ENCODE results near the gene MSH2. TPM values are rescaled to one million over a fixed set of nuclear protein-coding genes. Genes with fewer than 3 reads are reported as not detected.
A peak's percentile ranks its signal among the peaks of the same experiment; 100 is the strongest.
"Not testable (repeated sequence)": the region's sequence is repeated elsewhere in the genome, so short reads cannot be mapped to it uniquely, and the experiment has no call there.

MSH2 gene
- total RNA-seq, result 10 to 100 TPM; 57.0 to 59.1 TPM

- intact Hi-C loops (cut with micrococcal nuclease), result loop anchor here (1.0 to 2.0 kb wide), 2 partner anchors 118 to 380 kb away; partner anchors contain the start of gene MSH6
- DNase-seq, result peak; percentile 96
- H3K27me3 Mint-ChIP-seq, result no peaks in the 10 kb centered on the region
- POLR2A ChIA-PET, result interaction anchor here (0.6 to 1.2 kb wide), 4 partner anchors 14 to 380 kb away, joined by 3 to 9 read pairs (median 3); partner anchors contain the start of gene MSH6
- CTCF ChIA-PET, result interaction anchor here (0.8 to 1.6 kb wide), 6 partner anchors 15 to 364 kb away, joined by 3 to 5 read pairs (median 3); no protein-coding TSS in a partner anchor
- H3K27ac Mint-ChIP-seq, result peak within 1 kb of the TSS; percentile 95
- no peaks in the 10 kb centered on the region for H3K9me3 Mint-ChIP-seq
- peak within 1 kb of the TSS; percentile 96 for H3K4me3 Mint-ChIP-seq
- H3K36me3 Mint-ChIP-seq, result peaks cover 25% of the 10 kb centered on the region
- H3K4me1 Mint-ChIP-seq (ENCODE audit: low read depth), result peaks cover 24% of the 10 kb centered on the region
These were observed at the start of gene MSH2 for GRCh38 chr2:47402805-47403608. Gene MSH2, plus strand, starts transcription at chr2:47403156. Its CDS starts 36 bp downstream, at chr2:47403192.

GRCh38 chr2:47354013-47354847 is 48.7 kb upstream of the MSH2 start:
- Mint-ChIP-seq H3K27ac (no peak overlapping the region), H3K27me3 (no peaks in the 10 kb centered on the region), H3K4me3 (no peak overlapping the region), H3K36me3 (no peaks in the 10 kb centered on the region), H3K9me3 (no peaks in the 10 kb centered on the region), H3K4me1 (ENCODE audit: low read depth) (no peaks in the 10 kb centered on the region)
- DNase-seq, result no peak
- intact Hi-C loops (cut with micrococcal nuclease), result no loop called here
- ChIA-PET POLR2A (interaction anchor here (0.6 kb wide), 1 partner anchor 375 kb away, joined by 4 read pairs; no protein-coding TSS in a partner anchor), CTCF (interaction anchor here (0.7 to 1.0 kb wide), 2 partner anchors 19 to 33 kb away, joined by 3 read pairs; no protein-coding TSS in a partner anchor)

GRCh38 chr2:47354848-47355204 is 48.1 kb upstream of the MSH2 start:
- H3K27ac Mint-ChIP-seq, result no peak overlapping the region
- CTCF ChIA-PET, result interaction anchor here (0.7 kb wide), 1 partner anchor 20 kb away, joined by 3 read pairs; no protein-coding TSS in a partner anchor
- H3K9me3 Mint-ChIP-seq, result no peaks in the 10 kb centered on the region
- no peaks in the 10 kb centered on the region for H3K36me3 Mint-ChIP-seq
- POLR2A ChIA-PET, result interaction anchor here (0.6 kb wide), 1 partner anchor 374 kb away, joined by 4 read pairs; no protein-coding TSS in a partner anchor
- intact Hi-C loops (cut with micrococcal nuclease), result no loop called here
- no peaks in the 10 kb centered on the region for H3K4me1 Mint-ChIP-seq (ENCODE audit: low read depth)
- DNase-seq, result no peak
- H3K4me3 Mint-ChIP-seq, result no peak overlapping the region
- H3K27me3 Mint-ChIP-seq, result no peaks in the 10 kb centered on the region

GRCh38 chr2:47357483-47357882 is 45.5 kb upstream of the MSH2 start:
- POLR2A ChIA-PET, result no interaction called here
- Mint-ChIP-seq H3K36me3 (no peaks in the 10 kb centered on the region), H3K4me1 (ENCODE audit: low read depth) (no peaks in the 10 kb centered on the region), H3K27me3 (no peaks in the 10 kb centered on the region), H3K9me3 (no peaks in the 10 kb centered on the region), H3K4me3 (no peak overlapping the region), H3K27ac (no peak overlapping the region)
- DNase-seq, result no peak
- intact Hi-C loops (cut with micrococcal nuclease), result no loop called here
- CTCF ChIA-PET, result no interaction called here

- no peaks in the 10 kb centered on the region for H3K9me3 Mint-ChIP-seq
- POLR2A ChIA-PET, result no interaction called here
- no peak for DNase-seq
- no peaks in the 10 kb centered on the region for H3K4me1 Mint-ChIP-seq (ENCODE audit: low read depth)
- intact Hi-C loops (cut with micrococcal nuclease), result no loop called here
- no peaks in the 10 kb centered on the region for H3K36me3 Mint-ChIP-seq
- H3K27me3 Mint-ChIP-seq, result no peaks in the 10 kb centered on the region
- H3K4me3 Mint-ChIP-seq, result no peak overlapping the region
- no peak overlapping the region for H3K27ac Mint-ChIP-seq
- CTCF ChIA-PET, result no interaction called here
These were observed 43.5 kb upstream of the MSH2 start for GRCh38 chr2:47359375-47359868.

GRCh38 chr2:47360283-47360682 is 42.7 kb upstream of the MSH2 start:
- H3K36me3 Mint-ChIP-seq, result no peaks in the 10 kb centered on the region
- no peak for DNase-seq
- H3K27ac Mint-ChIP-seq, result no peak overlapping the region
- POLR2A ChIA-PET, result no interaction called here
- no peaks in the 10 kb centered on the region for H3K9me3 Mint-ChIP-seq
- no peaks in the 10 kb centered on the region for H3K27me3 Mint-ChIP-seq
- no peaks in the 10 kb centered on the region for H3K4me1 Mint-ChIP-seq (ENCODE audit: low read depth)
- CTCF ChIA-PET, result no interaction called here
- intact Hi-C loops (cut with micrococcal nuclease), result no loop called here
- H3K4me3 Mint-ChIP-seq, result no peak overlapping the region

GRCh38 chr2:47360927-47361326 is 42.0 kb upstream of the MSH2 start:
- no peak overlapping the region for H3K4me3 Mint-ChIP-seq
- no peaks in the 10 kb centered on the region for H3K4me1 Mint-ChIP-seq (ENCODE audit: low read depth)
- ChIA-PET CTCF (interaction anchor here (1.0 kb wide), 1 partner anchor 38 kb away, joined by 3 read pairs; no protein-coding TSS in a partner anchor), POLR2A (no interaction called here)
- H3K36me3 Mint-ChIP-seq, result no peaks in the 10 kb centered on the region
- H3K9me3 Mint-ChIP-seq, result no peaks in the 10 kb centered on the region
- intact Hi-C loops (cut with micrococcal nuclease), result no loop called here
- no peaks in the 10 kb centered on the region for H3K27me3 Mint-ChIP-seq
- no peak for DNase-seq
- H3K27ac Mint-ChIP-seq, result no peak overlapping the region

GRCh38 chr2:47361505-47362229 is 41.3 kb upstream of the MSH2 start:
- H3K27me3 Mint-ChIP-seq; intact Hi-C loops (cut with micrococcal nuclease): not testable (repeated sequence)

GRCh38 chr2:47373747-47374146 is 29.2 kb upstream of the MSH2 start:
- POLR2A ChIA-PET, result interaction anchor here (0.7 kb wide), 1 partner anchor 10 kb away, joined by 3 read pairs; no protein-coding TSS in a partner anchor
- no peaks in the 10 kb centered on the region for H3K36me3 Mint-ChIP-seq
- H3K27me3 Mint-ChIP-seq, result peaks cover 11% of the 10 kb centered on the region
- no peaks in the 10 kb centered on the region for H3K4me1 Mint-ChIP-seq (ENCODE audit: low read depth)
- DNase-seq, result no peak
- H3K27ac Mint-ChIP-seq, result no peak overlapping the region
- no peaks in the 10 kb centered on the region for H3K9me3 Mint-ChIP-seq
- H3K4me3 Mint-ChIP-seq, result no peak overlapping the region
- intact Hi-C loops (cut with micrococcal nuclease), result no loop called here
- CTCF ChIA-PET, result interaction anchor here (1.9 kb wide), 1 partner anchor 15 kb away, joined by 6 read pairs; no protein-coding TSS in a partner anchor

More at GRCh38 chr2:47361505-47362229, 41.3 kb upstream of the MSH2 start:
- H3K4me3 Mint-ChIP-seq; H3K9me3 Mint-ChIP-seq; H3K4me1 Mint-ChIP-seq (ENCODE audit: low read depth); H3K36me3 Mint-ChIP-seq; H3K27ac Mint-ChIP-seq; DNase-seq; POLR2A ChIA-PET: not testable (repeated sequence)
- CTCF ChIA-PET, result interaction anchor here (1.0 kb wide), 1 partner anchor 39 kb away, joined by 3 read pairs; no protein-coding TSS in a partner anchor

GRCh38 chr2:47375307-47375706 is 27.6 kb upstream of the MSH2 start:
- Mint-ChIP-seq H3K4me3 (no peak overlapping the region), H3K9me3 (no peaks in the 10 kb centered on the region), H3K36me3 (no peaks in the 10 kb centered on the region), H3K27ac (no peak overlapping the region), H3K27me3 (peaks cover 14% of the 10 kb centered on the region), H3K4me1 (ENCODE audit: low read depth) (no peaks in the 10 kb centered on the region)
- POLR2A ChIA-PET, result no interaction called here
- intact Hi-C loops (cut with micrococcal nuclease), result no loop called here
- no peak for DNase-seq
- CTCF ChIA-PET, result no interaction called here

- H3K36me3 Mint-ChIP-seq, result no peaks in the 10 kb centered on the region
- no peak for DNase-seq
- H3K27me3 Mint-ChIP-seq, result peaks cover 11% of the 10 kb centered on the region
- POLR2A ChIA-PET, result no interaction called here
- H3K27ac Mint-ChIP-seq, result no peak overlapping the region
- CTCF ChIA-PET, result interaction anchor here (0.7 kb wide), 1 partner anchor 59 kb away, joined by 3 read pairs; no protein-coding TSS in a partner anchor
- intact Hi-C loops (cut with micrococcal nuclease), result no loop called here
- H3K4me1 Mint-ChIP-seq (ENCODE audit: low read depth), result no peaks in the 10 kb centered on the region
- H3K9me3 Mint-ChIP-seq, result no peaks in the 10 kb centered on the region
- no peak overlapping the region for H3K4me3 Mint-ChIP-seq
These were observed 23.6 kb upstream of the MSH2 start for GRCh38 chr2:47379384-47379783.
